Fibroblast of lung (primary cell): ENCODE results near the gene KREMEN1. TPM values are rescaled to one million over a fixed set of nuclear protein-coding genes. Genes with fewer than 3 reads are reported as not detected.
A peak's percentile ranks its signal among the peaks of the same experiment; 100 is the strongest.

Experiments
- DNase-seq, 2 donors: peaks; one replicate each; pipeline versions ENCODE4 v3.0.0 to v3.0.0-alpha.2; 2010; ENCODE audit warnings: low read depth in 2 of 2
- H2AFZ ChIP-seq: 2 replicates; pipeline ENCODE4 v1.5.1; 2012; ENCODE audit warnings: low read length, control low read depth, inconsistent platforms
- H3K27ac ChIP-seq: 2 replicates; pipeline ENCODE4 v1.5.1; 2011; ENCODE audit warnings: low read length, control low read depth; ENCODE audit not compliant: insufficient read depth
- H3K27me3 ChIP-seq: 2 replicates; pipeline ENCODE4 v1.5.1; 2011; ENCODE audit warnings: mild to moderate bottlenecking, low read length; ENCODE audit not compliant: control insufficient read depth, insufficient read depth
- H3K36me3 ChIP-seq: 2 replicates; pipeline ENCODE4 v1.5.1; 2011; ENCODE audit warnings: low read length; ENCODE audit not compliant: control insufficient read depth, insufficient read depth
- H3K4me1 ChIP-seq: 2 replicates; pipeline ENCODE4 v1.5.1; 2011; ENCODE audit warnings: low read length; ENCODE audit not compliant: control insufficient read depth, insufficient read depth; ENCODE audit errors: extremely low read depth
- H3K4me2 ChIP-seq: 2 replicates; pipeline ENCODE4 v1.5.1; 2011; ENCODE audit warnings: low read length, control low read depth; ENCODE audit not compliant: insufficient read depth; ENCODE audit errors: extremely low read depth
- H3K4me3 ChIP-seq, 4 experiments: fragments of 200-600 bp in 1 of 4; sonication (generic) in 1 of 4; replicated peaks in 1 of 4; 2 replicates each; pipeline ENCODE4 v1.5.1; 2011 to 2016; ENCODE audit warnings: low read length in 4 of 4, low read depth in 3 of 4, mild to moderate bottlenecking in 3 of 4, control low read depth in 2 of 4, inconsistent platforms in 1 of 4, mixed read lengths in 1 of 4; ENCODE audit not compliant: insufficient read depth in 1 of 4; ENCODE audit errors: control extremely low read depth in 1 of 4
- H3K79me2 ChIP-seq: 2 replicates; pipeline ENCODE4 v1.5.1; 2012; ENCODE audit warnings: mild to moderate bottlenecking, low read length, inconsistent platforms; ENCODE audit not compliant: control insufficient read depth, insufficient read depth
- H3K9ac ChIP-seq: 2 replicates; pipeline ENCODE4 v1.5.1; 2011; ENCODE audit warnings: mild to moderate bottlenecking, low read length, control low read depth; ENCODE audit not compliant: insufficient read depth
- H3K9me3 ChIP-seq: 2 replicates; pipeline ENCODE4 v1.5.1; 2012; ENCODE audit warnings: low read depth, low read length; ENCODE audit not compliant: control insufficient read depth, insufficient read depth
- H4K20me1 ChIP-seq: 2 replicates; pipeline ENCODE4 v1.5.1; 2011; ENCODE audit warnings: low read length; ENCODE audit not compliant: control insufficient read depth, insufficient read depth; ENCODE audit errors: extremely low read depth
- CTCF ChIP-seq, 2 donors: IDR thresholded peaks in 1 of 2; conservative IDR thresholded peaks in 1 of 2; 1 replicate in 1 of 2; 2 replicates in 1 of 2; pipeline ENCODE4 v1.5.1; 2011 to 2012; ENCODE audit warnings: low read length in 2 of 2, control low read depth in 1 of 2, inconsistent platforms in 1 of 2, low read depth in 1 of 2, mild to moderate bottlenecking in 1 of 2
- EZH2 ChIP-seq: IDR thresholded peaks from 2 replicates; pipeline ENCODE4 v1.5.1; 2012; ENCODE audit warnings: low read length, control low read depth, mild to moderate bottlenecking; ENCODE audit errors: missing control alignments
- polyA plus RNA-seq, 2 donors: library from polyadenylated mRNA; depleted of rRNA in 1 of 2; stranded (reverse) in 1 of 2; unstranded in 1 of 2; fragments of >200 nt; gene quantifications; 2 replicates each; pipeline ENCODE4 v1.2.1, GENCODE V29; 2011 to 2012; ENCODE audit warnings: missing spikeins in 1 of 2
- total RNA-seq: library from RNA; depleted of rRNA; stranded (reverse); fragments of >200 nt; gene quantifications from 2 replicates; pipeline ENCODE4 v1.2.1, GENCODE V29; 2014

Gene KREMEN1
- total and polyA plus RNA-seq, 2 donors (not counting 1 experiment from before 2014, with no cell fraction given): 7.0 to 12.9 TPM

- Histone ChIP-seq H3K4me3 (peak overlapping the region; percentile 1 to 45 (median 30)), H2AFZ (no peak overlapping the region), H3K4me2 (peak overlapping the region; percentile 30), H3K27me3 (peaks cover 3% of the 10 kb centered on the region), H3K79me2 (no peaks in the 10 kb centered on the region), H3K4me1 (peaks cover 3% of the 10 kb centered on the region), H3K9me3 (no peaks in the 10 kb centered on the region), H4K20me1 (no peaks in the 10 kb centered on the region), H3K9ac (no peak overlapping the region), H3K27ac (no peak overlapping the region), H3K36me3 (no peaks in the 10 kb centered on the region)
- no peak for TF ChIP-seq CTCF (conservative IDR thresholded peaks at IDR 0.05 in 1 of 2, IDR thresholded peaks at IDR 0.05 in 1 of 2; ENCODE audit: low read depth in 1 of 2, low read length in 2 of 2)
- no peak for TF ChIP-seq EZH2
- peak; percentile 20 to 39 for DNase-seq
Observed at GRCh38 chr22:29071261-29072045, 1.4 kb upstream of the KREMEN1 start.

DNA sequence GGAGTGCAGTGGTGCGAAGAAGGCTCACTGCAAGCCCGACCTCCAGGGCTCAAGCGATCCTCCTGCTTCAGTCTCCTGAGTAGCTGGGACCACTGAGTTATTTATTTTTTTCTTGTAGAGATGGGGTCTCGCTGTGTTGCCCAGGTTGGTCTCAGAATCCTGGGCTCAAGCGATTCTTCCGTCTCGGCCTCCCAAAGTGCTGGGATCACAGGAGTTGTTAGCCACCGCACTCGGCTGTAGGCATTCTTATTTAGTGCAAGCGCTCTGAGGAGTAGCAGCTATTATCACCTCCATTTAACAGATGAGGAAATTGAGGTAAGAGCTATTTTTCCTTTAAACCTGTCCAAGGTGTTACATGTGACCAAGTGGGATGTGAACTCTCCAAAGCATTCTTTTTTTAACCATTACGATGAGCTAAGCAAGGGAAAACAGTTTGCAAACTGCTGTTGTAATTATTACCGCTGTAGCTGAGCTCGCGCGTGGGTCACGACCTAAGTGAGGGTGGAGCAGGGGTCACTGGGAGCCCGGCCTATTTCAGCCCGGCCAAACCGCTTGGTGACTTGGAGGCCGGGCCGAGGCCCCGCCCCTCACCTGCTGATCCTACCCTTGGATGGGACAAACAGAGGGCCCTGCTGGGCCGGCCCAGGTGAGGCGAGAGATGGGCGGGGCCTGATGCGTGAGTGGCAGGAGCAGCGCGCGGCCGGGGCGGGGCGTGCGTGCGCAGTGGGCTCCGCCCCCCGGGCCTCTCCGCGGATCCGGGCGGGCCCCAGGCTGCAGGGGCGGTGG, 449 bp upstream of the KREMEN1 start:
- H3K4me3 ChIP-seq: peak overlapping the region; percentile 30 to 60 (median 51)
- no peaks in the 10 kb centered on the region for H3K79me2 ChIP-seq
- peaks cover 3% of the 10 kb centered on the region for H3K27me3 ChIP-seq
- no peaks in the 10 kb centered on the region for H3K36me3 ChIP-seq
- no peaks in the 10 kb centered on the region for H3K9me3 ChIP-seq
- H3K4me2 ChIP-seq: peak overlapping the region; percentile 74
- no peak overlapping the region for H2AFZ ChIP-seq
- peak; percentile 48 to 53 for DNase-seq
- no peaks in the 10 kb centered on the region for H4K20me1 ChIP-seq
- no peak overlapping the region for H3K9ac ChIP-seq
- TF ChIP-seq CTCF (conservative IDR thresholded peaks at IDR 0.05 in 1 of 2, IDR thresholded peaks at IDR 0.05 in 1 of 2; ENCODE audit: low read depth in 1 of 2, low read length in 2 of 2): no peak
- TF ChIP-seq EZH2: no peak
- H3K4me1 ChIP-seq: peaks cover 3% of the 10 kb centered on the region
- no peak overlapping the region for H3K27ac ChIP-seq

DNA sequence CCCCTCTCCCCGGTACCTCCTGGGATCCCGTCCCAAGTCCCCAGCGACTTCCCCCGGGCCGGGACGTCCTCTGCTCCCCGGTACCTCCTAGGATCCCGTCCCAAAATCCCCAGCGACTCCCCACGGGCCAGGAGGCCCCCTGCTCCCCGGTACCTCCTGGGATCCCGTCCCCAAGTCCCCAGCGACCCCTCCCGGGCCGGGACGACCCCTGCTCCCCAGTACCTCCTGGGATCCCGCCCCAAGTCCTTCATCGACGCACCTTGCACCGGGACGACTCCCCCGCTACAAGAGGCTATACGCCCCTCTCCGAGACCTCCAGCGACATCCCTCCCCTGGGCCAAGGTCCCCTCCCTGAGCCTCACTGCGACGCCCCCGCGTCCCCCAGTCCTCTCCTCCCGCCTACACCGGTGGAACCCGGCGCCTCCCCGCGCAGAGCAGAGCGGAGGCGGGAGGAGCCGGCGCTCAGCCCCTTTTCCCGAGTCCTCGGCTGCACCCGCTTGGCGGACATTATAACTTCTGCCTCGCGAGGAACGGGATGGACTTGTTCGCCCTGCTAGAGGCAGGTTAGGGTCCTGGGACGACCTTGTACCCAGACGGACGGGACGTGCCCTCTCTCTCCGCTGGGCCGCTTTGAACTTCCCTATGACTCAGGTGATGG, 912 bp downstream of the KREMEN1 start:
- TF ChIP-seq EZH2: no peak
- no peak for TF ChIP-seq CTCF (conservative IDR thresholded peaks at IDR 0.05 in 1 of 2, IDR thresholded peaks at IDR 0.05 in 1 of 2; ENCODE audit: low read depth in 1 of 2, low read length in 2 of 2)
- peak overlapping the region; percentile 52 to 74 (median 66) for H3K4me3 ChIP-seq
- DNase-seq: peak; percentile 9 to 17
- H3K27ac ChIP-seq: no peak overlapping the region
- peaks cover 3% of the 10 kb centered on the region for H3K4me1 ChIP-seq
- no peaks in the 10 kb centered on the region for H4K20me1 ChIP-seq
- peaks cover 3% of the 10 kb centered on the region for H3K27me3 ChIP-seq
- H3K79me2 ChIP-seq: no peaks in the 10 kb centered on the region
- no peaks in the 10 kb centered on the region for H3K9me3 ChIP-seq
- H3K36me3 ChIP-seq: no peaks in the 10 kb centered on the region
- peak overlapping the region; percentile 54 for H3K9ac ChIP-seq
- peak overlapping the region; percentile 91 for H3K4me2 ChIP-seq
- H2AFZ ChIP-seq: peak overlapping the region; percentile 21
